HG03139 (cell line): ENCODE results near the gene PPP1R10.

ENCODE experiments used
- ATAC-seq: cut with Tn5 transposase; IDR thresholded peaks from one replicate; pipeline ENCODE4 v1.9.1; 2021; ENCODE audit not compliant: unreplicated experiment

The PPP1R10 gene

DNA sequence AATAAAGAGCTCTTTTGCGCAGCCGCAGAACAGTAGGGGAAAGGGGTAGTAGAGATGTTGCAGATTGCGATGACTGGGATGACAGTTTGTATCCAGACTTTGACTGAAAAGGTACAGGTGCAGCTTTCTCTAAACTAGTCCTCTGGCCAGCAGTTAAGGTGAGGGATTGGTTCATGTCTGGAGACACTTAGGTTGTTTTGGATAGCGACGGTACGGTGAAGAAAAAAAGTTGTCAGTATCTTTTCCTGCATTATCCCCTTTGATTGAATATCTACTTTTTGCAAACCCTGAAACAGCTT lies 59.4 kb downstream of the PPP1R10 start:
- ATAC-seq, result no peak

DNA sequence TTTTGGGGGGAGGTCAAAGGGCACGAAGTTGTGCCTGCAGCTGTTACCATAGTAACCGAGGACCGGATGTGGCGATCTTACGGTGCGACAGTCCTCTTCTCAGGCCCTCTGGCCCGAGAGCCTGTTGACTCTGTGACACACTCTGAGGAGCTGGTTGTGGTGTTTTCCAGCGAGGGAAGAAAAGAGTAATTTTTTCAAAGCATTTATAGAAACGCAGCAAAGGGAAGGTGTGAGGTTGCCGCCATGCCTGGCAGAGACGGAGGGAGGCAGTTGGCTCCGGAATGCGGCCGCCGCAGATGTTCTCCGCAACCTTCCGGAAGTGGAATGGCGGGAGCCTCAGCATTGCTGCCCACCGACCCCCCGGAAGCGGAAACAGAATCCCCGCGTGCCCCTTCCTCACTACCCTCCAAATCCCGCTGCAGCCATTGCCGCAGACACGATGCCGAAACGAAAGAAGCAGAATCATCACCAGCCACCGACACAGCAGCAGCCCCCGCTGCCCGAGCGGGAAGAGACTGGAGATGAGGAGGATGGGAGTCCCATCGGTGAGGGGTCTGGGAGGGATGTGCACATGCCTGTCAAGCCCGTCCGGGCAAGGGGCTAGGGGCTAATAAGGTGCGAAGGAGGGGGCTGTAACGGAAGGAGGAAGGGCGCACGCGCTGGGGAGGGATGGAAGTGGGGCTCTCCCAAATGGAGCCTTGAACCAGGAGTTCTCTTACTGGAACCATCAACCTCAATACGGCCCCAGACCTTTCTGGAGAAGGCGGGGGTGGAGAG lies 59.9 kb downstream of the PPP1R10 start, which contains the start of gene PRR3:
Gene PRR3 (plus strand): TSS at position 390 of the 777 bp plus-strand sequence. CDS start 50 bp downstream, at position 440.
- ATAC-seq, result peak; percentile 50

DNA sequence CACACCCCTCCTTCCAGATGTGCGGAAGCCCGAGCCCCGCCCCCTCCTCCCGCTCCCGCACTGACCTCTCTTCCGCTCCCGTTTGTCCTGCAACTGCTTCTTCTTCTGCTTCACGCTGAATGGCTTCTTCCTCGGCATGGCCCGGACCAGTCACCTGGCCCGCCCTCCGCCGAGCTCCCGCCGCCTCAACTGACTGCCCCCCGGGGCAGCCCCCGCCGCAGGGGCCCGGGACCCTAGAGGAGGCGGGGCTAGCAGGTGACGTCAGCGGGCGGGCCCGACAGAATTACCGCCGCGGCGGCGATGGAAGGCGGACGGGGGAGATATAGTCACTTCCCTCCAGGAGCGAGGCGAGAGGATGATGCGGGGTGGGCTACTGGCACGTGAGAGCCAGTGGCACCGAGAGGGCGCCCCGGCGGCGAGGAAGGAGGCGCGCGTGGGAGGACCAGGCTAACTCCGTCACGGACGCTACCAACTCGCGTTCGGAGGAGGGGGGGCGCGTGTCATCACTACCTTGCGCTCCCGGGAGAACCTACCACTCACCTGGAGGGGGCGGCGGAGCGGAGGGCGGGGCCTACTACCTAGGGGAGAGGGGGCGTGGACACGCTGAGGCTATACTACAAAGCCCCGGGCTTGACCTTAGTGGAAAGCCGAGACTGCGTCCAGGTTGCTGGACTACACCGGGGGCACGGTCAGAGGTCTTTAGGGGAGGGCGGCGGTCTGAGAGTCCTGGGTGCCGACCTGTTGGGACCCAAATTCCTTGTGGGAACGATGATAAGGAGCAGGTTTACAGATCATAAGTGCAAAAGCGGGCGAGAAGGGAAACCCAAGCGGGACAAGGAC lies 60.8 kb downstream of the PPP1R10 start, which contains the start of gene GNL1:
Gene GNL1 (minus strand): TSS at position 424 of the 840 bp plus-strand sequence. CDS start 286 bp downstream, at position 138.
- ATAC-seq, result peak; percentile 56

DNA sequence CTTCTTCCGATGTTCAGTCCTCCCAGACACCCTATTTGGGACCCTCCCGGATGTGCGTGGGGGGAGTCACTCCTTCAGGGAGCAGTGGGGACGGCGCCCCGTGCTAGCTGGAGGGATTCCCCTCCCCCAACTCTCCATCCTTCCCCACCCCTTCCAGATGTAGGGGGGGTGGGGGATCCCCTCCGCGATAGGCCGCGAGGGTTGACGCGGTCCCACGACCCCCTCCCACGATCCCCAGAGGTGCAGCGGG lies 61.3 kb downstream of the PPP1R10 start:
- no peak for ATAC-seq

DNA sequence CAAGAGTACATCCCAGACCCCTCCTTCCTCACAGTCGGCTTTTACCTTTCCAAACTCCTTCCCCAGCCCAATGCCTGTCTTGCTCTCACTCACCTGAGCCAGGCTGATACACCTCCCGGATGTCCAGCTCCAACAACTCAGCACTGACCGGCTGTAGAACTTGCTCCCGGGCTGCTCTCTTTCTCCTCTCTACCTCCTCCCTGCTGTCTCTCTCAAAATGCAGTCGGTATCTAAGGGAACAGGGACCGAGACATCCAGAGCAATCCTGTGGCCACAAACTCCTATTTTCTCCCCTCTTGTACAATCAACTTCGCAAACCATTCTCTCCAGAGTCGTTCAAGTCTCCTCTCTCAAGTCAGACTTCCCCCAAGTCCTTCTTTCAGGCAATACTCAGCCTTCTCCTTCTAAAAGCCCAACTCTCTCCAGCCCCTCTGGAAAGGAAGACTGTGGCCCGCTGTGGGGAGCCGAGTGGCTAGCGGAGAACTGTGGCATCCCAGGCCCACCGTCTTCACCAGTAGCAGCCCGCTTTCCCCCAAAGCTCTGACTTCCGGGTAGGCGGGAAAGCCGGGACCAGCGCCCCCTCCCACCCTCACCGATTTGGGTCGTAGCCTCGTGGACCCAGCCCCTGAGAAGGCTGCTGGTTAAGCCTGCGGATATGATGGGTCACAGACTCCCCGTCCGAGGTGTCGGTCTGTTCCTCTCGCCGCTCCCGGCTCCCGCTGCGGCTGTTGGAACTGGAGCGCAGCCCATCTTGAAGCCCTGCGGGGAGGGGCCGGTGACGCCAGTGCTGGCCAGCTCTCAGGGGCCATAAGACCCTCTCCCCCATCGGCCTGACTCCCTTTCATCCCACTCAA lies 61.9 kb downstream of the PPP1R10 start:
- ATAC-seq, result no peak

DNA sequence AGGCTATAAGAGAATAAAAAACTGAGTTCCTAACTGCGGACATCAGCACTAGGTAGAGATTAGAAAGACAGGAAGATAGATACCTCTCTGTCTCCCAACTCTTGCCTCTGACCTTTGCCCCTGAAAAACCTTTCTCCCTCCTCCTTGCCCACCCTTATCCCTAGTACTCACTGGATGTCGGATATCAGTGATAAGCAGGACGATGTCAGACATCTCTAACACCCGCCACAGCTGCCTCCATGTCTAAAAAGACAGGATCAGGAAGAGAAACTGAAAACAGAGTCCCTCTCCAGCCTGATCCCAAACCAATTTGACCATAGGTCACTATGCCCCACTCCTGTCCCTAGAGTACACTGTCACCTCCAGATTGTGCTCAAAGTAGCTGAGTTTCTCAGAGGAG lies 62.6 kb downstream of the PPP1R10 start:
- ATAC-seq, result no peak
